ENCODE results near the gene GSG1L.
A peak's percentile ranks its signal among the peaks of the same experiment; 100 is the strongest.
"Not testable (repeated sequence)": the region's sequence is repeated elsewhere in the genome, so short reads cannot be mapped to it uniquely, and the experiment has no call there.

The GSG1L gene

DNA sequence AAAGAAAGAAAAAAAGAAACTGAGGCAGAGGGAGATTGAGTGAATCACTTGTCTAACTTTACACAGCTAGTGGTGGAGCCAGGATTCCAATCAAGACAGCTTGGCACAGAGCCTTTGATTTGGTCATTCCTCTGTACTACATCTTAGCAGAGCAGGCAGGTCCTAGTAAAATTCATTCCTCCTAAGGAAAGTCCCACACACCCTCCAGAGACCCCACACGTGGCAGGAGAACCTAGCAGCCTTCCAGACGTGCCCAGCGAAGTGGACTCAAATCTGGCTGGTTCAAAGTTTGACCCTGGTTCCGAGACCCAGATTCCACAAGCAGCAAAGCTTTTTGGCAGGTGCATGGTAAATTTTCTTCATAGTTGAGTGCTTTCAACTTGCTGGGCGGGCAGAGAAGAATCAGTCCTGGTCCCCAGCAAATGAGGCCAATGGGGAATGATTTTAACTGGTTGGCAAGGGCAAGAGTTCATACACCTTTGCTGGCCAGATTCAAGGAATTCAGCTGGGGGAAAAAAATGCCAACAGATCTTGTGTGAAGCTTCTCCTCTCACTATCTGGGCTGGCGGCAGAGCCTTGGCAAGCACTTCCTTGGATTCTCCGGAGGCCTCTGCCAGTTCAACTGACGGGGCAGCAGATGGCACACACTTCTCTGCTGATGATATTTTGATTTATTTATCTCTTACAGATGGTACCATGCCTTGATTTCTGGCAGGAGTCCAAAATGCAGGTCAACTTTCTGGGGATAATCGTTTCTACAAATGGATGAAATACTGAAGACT lies 82.4 kb downstream of the GSG1L start:
- no peak for FAIRE-seq
- DNase-seq (ENCODE audit: insufficient read length, low spot score) = no peak
- TF ChIP-seq SPI1 (IDR thresholded peaks at IDR 0.05; ENCODE audit: low read depth, low read length) (no peak), POLR2A (IDR thresholded peaks at IDR 0.05; ENCODE audit: low read depth, low read length) (no peak), POU2F2 (IDR thresholded peaks at IDR 0.05; ENCODE audit: low read depth, low read length) (no peak), PAX5 (IDR thresholded peaks at IDR 0.05; ENCODE audit: insufficient read depth, low read length, severe bottlenecking) (no peak), TAF1 (IDR thresholded peaks at IDR 0.05; ENCODE audit: low read depth, low read length) (no peak)

DNA sequence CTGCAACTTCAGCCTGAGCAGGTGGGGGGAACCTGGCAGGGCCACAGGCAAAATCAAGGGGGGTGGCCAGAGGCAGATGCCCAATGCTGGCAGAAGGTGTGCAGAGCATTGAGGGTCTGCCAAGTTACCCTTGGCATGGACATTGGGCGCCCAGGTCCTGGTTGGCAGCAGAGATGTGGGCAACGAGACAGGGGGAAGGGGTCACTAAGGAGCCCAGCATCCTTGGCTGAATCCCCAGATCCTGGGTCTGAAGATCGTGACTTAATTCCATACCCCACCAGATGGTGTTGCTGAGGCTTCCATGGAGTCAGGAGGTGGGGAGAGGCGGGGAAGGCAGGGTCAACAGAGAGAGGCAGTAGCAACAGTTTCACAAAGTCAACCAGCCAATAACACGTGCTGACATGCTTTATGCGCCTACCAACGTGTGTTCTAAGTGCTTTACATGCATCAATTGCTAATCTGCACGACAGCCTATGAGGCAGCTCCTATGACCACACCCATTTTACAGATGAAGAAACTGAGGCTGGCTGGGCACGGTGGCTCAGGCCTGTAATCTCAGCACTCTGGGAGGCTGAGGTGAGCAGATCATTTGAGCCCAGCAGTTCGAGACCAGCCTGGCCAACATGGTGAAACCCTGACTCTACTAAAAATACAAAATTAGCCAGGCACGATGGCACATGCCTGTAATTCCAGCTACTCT lies 83.3 kb downstream of the GSG1L start:
- no peak for DNase-seq (ENCODE audit: insufficient read length, low spot score)
- no peak for TF ChIP-seq PAX5 (IDR thresholded peaks at IDR 0.05; ENCODE audit: insufficient read depth, low read length, severe bottlenecking)
- TF ChIP-seq TAF1 (IDR thresholded peaks at IDR 0.05; ENCODE audit: low read depth, low read length) = no peak
- TF ChIP-seq SPI1 (IDR thresholded peaks at IDR 0.05; ENCODE audit: low read depth, low read length) = no peak
- TF ChIP-seq POLR2A (IDR thresholded peaks at IDR 0.05; ENCODE audit: low read depth, low read length) = no peak
- TF ChIP-seq POU2F2 (IDR thresholded peaks at IDR 0.05; ENCODE audit: low read depth, low read length) = no peak
- TF ChIP-seq POLR2AphosphoS5 (IDR thresholded peaks at IDR 0.05; ENCODE audit: low read depth, low read length) = no peak
- FAIRE-seq = no peak

DNA sequence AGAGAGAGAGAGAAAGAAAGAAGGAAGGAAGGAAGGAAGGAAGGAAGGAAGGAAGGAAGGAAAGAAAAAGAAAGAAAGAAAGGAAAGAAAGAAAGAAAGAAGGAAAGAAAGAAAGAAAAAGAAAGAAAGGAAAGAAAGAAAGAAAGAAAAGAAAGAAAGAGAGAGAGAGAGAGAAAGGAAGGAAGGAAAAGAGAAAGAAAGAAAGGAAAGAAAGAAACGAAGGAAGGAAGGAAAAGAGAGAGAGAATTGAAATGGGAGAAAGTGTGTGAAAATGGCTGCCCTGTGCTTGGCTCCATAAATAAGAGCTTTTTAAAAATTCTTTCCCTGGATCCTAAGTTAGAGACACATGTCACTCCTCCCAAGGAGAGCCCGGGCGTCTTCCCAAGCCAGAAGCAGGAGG lies 83.8 kb downstream of the GSG1L start:
- FAIRE-seq; DNase-seq (ENCODE audit: insufficient read length, low spot score): not testable (repeated sequence)

DNA sequence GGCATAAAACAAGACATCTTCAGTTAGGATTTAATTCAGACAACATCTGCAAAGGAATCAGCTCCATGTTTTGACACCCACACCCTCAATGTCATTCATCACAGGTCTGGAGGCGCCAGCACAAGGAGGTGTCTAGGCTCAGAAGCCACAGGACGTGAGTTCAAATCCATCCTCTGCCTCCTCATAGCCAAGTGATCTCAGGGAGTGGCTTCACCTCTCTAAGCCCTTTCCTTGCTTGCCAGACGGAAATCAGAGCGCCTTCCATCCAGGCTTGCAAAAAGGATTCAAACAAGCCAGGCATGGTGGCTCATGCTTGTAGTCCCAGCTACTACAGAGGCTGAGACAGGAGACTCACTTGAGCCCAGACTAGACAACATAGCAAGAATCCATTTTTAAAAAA lies 84.6 kb downstream of the GSG1L start:
- no peak for DNase-seq (ENCODE audit: insufficient read length, low spot score)
- TF ChIP-seq SPI1 (IDR thresholded peaks at IDR 0.05; ENCODE audit: low read depth, low read length) = no peak
- no peak for TF ChIP-seq POLR2A (IDR thresholded peaks at IDR 0.05; ENCODE audit: low read depth, low read length)
- TF ChIP-seq POU2F2 (IDR thresholded peaks at IDR 0.05; ENCODE audit: low read depth, low read length) = no peak
- no peak for TF ChIP-seq PAX5 (IDR thresholded peaks at IDR 0.05; ENCODE audit: insufficient read depth, low read length, severe bottlenecking)
- TF ChIP-seq TAF1 (IDR thresholded peaks at IDR 0.05; ENCODE audit: low read depth, low read length) = no peak
- no peak for FAIRE-seq

DNA sequence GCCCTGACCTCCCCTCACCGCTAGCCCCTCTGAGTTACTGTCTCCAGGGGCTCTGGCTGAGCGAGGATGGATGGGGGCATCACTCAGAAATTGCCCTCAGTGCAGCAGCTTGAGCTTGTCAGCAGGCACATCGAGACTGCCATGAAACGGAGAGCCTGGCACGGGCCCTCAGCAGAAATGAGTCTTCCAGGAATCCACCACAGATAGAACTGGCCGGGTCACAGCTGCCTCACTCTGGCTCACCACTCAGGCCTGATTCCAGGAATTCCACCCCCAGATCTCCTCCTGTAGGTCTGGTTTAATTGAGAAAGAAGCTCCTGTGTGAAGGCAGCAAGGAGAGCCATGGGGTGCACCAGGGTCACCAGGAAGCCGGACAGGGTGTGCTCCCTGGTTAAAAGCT lies 85.5 kb downstream of the GSG1L start:
- FAIRE-seq (no peak), DNase-seq (ENCODE audit: insufficient read length, low spot score) (no peak)
- no peak for TF ChIP-seq SPI1 (IDR thresholded peaks at IDR 0.05; ENCODE audit: low read depth, low read length)
- no peak for TF ChIP-seq POLR2A (IDR thresholded peaks at IDR 0.05; ENCODE audit: low read depth, low read length)
- no peak for TF ChIP-seq TAF1 (IDR thresholded peaks at IDR 0.05; ENCODE audit: low read depth, low read length)
- TF ChIP-seq PAX5 (IDR thresholded peaks at IDR 0.05; ENCODE audit: insufficient read depth, low read length, severe bottlenecking) = no peak
- TF ChIP-seq POLR2AphosphoS5 (IDR thresholded peaks at IDR 0.05; ENCODE audit: low read depth, low read length) = no peak
- no peak for TF ChIP-seq POU2F2 (IDR thresholded peaks at IDR 0.05; ENCODE audit: low read depth, low read length)

DNA sequence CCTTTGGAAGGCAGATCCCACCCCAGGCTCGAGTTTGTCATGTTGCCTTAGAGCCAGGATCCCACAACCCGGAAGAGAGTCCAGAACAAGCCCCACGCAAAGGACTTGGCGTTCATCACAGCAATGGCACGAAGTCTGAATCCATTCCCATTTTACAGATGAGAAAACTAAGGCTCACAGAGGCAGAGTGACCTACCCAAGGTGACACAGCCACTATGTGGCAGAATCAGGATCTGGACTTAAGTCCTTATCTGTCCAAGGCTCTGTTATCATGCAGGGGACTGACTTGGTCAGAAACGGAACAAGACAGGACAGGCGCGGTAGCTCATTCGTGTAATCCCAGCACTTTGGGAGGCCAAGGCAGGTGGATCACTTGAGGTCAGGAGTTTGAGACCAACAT lies 86.5 kb downstream of the GSG1L start:
- TF ChIP-seq SPI1 (IDR thresholded peaks at IDR 0.05; ENCODE audit: low read depth, low read length) = no peak
- no peak for TF ChIP-seq POLR2A (IDR thresholded peaks at IDR 0.05; ENCODE audit: low read depth, low read length)
- TF ChIP-seq POLR2AphosphoS5 (IDR thresholded peaks at IDR 0.05; ENCODE audit: low read depth, low read length) = no peak
- TF ChIP-seq TAF1 (IDR thresholded peaks at IDR 0.05; ENCODE audit: low read depth, low read length) = no peak
- no peak for TF ChIP-seq POU2F2 (IDR thresholded peaks at IDR 0.05; ENCODE audit: low read depth, low read length)
- no peak for TF ChIP-seq PAX5 (IDR thresholded peaks at IDR 0.05; ENCODE audit: insufficient read depth, low read length, severe bottlenecking)
- DNase-seq (ENCODE audit: insufficient read length, low spot score) (no peak), FAIRE-seq (no peak)

DNA sequence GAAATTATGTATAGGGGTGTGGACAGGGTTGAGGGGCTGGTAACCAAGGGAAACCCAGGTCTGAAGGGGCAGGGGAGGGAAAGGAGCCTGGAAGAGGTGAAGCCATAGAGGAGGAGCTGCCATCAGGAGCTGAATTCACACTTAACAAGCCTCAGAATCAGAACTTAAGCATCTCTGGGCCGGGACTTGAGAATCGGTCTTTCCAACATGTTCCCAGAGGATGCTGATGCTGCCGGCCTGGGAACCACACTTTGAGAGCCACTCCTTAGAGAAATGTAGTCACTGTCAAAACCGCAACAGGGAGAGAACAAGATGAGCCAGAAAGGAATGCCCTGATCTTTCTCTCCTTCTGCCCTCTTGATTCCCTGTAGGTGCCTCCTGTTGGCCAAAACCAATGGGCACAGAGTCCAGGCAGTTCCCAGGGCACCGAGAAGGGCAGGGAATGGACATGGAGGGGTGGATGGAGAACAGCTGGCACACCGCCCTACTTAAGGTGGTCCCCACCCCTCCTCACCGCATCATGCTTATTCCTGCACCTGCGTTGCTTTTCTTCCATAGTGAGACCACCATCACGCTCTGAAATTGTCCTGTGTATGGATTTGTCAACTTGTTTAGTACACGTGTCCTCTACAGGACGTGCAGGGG lies 88.5 kb downstream of the GSG1L start:
- no peak for TF ChIP-seq PAX5 (IDR thresholded peaks at IDR 0.05; ENCODE audit: insufficient read depth, low read length, severe bottlenecking)
- TF ChIP-seq TAF1 (IDR thresholded peaks at IDR 0.05; ENCODE audit: low read depth, low read length) = no peak
- no peak for TF ChIP-seq POLR2A (IDR thresholded peaks at IDR 0.05; ENCODE audit: low read depth, low read length)
- TF ChIP-seq POLR2AphosphoS5 (IDR thresholded peaks at IDR 0.05; ENCODE audit: low read depth, low read length) = no peak
- DNase-seq (ENCODE audit: insufficient read length, low spot score) = no peak
- no peak for FAIRE-seq

DNA sequence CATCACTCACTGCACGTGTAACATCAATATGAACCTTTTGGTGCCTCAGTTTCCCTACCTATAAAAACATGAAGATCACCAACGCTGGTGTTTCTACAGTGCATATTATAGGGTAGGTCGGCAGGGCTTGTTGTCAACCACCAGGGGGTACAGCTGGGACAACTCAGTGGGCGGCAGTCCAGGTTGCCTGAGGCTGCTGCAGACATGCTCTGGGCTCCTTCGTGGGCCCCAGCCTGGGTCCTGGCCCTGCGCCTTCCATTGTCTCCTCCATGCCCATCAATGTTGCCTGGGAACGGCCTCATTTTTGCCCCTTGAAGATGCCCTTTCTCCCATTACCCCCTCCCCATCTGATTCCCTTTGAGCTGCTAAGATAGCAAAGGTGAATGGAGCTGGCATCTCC lies 89.8 kb downstream of the GSG1L start:
- no peak for DNase-seq (ENCODE audit: insufficient read length, low spot score)
- no peak for FAIRE-seq
- no peak for TF ChIP-seq POLR2AphosphoS5 (IDR thresholded peaks at IDR 0.05; ENCODE audit: low read depth, low read length)
- TF ChIP-seq SPI1 (IDR thresholded peaks at IDR 0.05; ENCODE audit: low read depth, low read length) = no peak
- TF ChIP-seq TAF1 (IDR thresholded peaks at IDR 0.05; ENCODE audit: low read depth, low read length) = no peak
- TF ChIP-seq POLR2A (IDR thresholded peaks at IDR 0.05; ENCODE audit: low read depth, low read length) = no peak
- no peak for TF ChIP-seq POU2F2 (IDR thresholded peaks at IDR 0.05; ENCODE audit: low read depth, low read length)
- TF ChIP-seq PAX5 (IDR thresholded peaks at IDR 0.05; ENCODE audit: insufficient read depth, low read length, severe bottlenecking) = no peak

DNA sequence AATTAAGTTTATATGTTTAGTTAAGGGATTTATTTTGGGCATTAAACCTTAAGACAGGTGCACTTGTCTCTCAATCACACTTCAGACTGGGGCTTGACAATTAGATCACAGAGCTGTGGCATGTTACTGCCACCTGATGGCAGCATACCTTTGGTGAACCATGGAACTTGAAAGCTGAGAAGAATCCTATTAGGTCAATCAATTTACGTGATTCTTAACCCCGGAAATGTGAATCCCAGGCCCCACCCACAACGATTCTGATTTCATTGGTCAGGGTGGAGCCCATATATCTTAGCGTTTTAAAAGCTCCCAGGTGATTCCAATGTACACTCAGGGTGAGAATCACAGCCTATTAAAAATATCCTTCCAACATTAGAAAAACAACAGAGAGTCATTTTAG lies 91.0 kb downstream of the GSG1L start:
- DNase-seq (ENCODE audit: insufficient read length, low spot score) (peak; percentile 42), FAIRE-seq (peak; percentile 72)
- TF ChIP-seq POLR2AphosphoS5 (IDR thresholded peaks at IDR 0.05; ENCODE audit: low read depth, low read length) (no peak), PAX5 (IDR thresholded peaks at IDR 0.05; ENCODE audit: insufficient read depth, low read length, severe bottlenecking) (no peak), POLR2A (IDR thresholded peaks at IDR 0.05; ENCODE audit: low read depth, low read length) (no peak), POU2F2 (IDR thresholded peaks at IDR 0.05; ENCODE audit: low read depth, low read length) (no peak), TAF1 (IDR thresholded peaks at IDR 0.05; ENCODE audit: low read depth, low read length) (no peak), SPI1 (IDR thresholded peaks at IDR 0.05; ENCODE audit: low read depth, low read length) (no peak)
